Mammary epithelial cell (primary cell): ENCODE measurements around the gene ADAMTS2.

ENCODE experiments used
- EZH2 ChIP-seq: IDR thresholded peaks from 2 replicates; pipeline ENCODE4 v1.6.1; 2012; ENCODE audit warnings: low read length, inconsistent platforms, borderline replicate concordance
- TF ChIP-seq, protein P1 (sequence below), 2 donors: IDR thresholded peaks in 1 of 2; conservative IDR thresholded peaks in 1 of 2; 2 replicates each; pipeline ENCODE4 v1.5.1; 2011 to 2012; ENCODE audit warnings: inconsistent platforms in 2 of 2, low read length in 2 of 2, mild to moderate bottlenecking in 2 of 2, control low read depth in 1 of 2, low read depth in 1 of 2; ENCODE audit not compliant: insufficient read depth in 1 of 2; ENCODE audit errors: extremely low read depth in 1 of 2

- TF ChIP-seq EZH2 = no peak
- TF ChIP-seq, protein P1, sequence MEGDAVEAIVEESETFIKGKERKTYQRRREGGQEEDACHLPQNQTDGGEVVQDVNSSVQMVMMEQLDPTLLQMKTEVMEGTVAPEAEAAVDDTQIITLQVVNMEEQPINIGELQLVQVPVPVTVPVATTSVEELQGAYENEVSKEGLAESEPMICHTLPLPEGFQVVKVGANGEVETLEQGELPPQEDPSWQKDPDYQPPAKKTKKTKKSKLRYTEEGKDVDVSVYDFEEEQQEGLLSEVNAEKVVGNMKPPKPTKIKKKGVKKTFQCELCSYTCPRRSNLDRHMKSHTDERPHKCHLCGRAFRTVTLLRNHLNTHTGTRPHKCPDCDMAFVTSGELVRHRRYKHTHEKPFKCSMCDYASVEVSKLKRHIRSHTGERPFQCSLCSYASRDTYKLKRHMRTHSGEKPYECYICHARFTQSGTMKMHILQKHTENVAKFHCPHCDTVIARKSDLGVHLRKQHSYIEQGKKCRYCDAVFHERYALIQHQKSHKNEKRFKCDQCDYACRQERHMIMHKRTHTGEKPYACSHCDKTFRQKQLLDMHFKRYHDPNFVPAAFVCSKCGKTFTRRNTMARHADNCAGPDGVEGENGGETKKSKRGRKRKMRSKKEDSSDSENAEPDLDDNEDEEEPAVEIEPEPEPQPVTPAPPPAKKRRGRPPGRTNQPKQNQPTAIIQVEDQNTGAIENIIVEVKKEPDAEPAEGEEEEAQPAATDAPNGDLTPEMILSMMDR (conservative IDR thresholded peaks at IDR 0.05 in 1 of 2, IDR thresholded peaks at IDR 0.05 in 1 of 2; ENCODE audit: extremely low read depth in 1 of 2, insufficient read depth in 1 of 2, low read depth in 1 of 2, low read length in 2 of 2) = no peak
These were observed 36.5 kb downstream of the ADAMTS2 start for GRCh38 chr5:179308563-179309382.
